ENCODE data around the gene IKZF3. TPM values are rescaled to one million over a fixed set of nuclear protein-coding genes. Genes with fewer than 3 reads are reported as not detected.

Gene IKZF3
- total and polyA plus RNA-seq, 10 of the 15 experiments (the other 5 are each of a cell fraction or from before 2014, with no cell fraction given) = 5.5 to 98.2 (median 47.6) TPM

DNA sequence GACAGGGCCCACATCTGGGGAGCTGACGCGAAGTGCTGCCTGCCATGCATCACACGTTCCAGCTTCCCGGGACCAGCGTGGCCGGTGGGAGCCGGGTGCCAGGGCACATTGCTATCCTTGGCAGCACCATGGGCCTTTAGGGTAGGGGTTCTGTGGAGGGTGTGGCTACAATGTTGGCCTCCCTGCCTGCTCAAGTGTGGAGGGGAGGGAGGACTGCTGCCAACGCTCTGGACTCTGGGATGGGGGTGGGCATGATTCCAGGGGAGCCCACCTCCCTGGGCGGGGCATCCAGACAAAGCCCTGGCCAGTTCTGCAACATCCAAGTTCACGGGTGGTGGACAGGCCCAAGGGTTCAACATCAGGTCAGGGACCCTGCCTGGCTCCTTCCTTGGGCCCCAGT is 112.5 kb downstream of the IKZF3 start:
- Histone ChIP-seq H4K20me1 (ENCODE audit: control insufficient read depth, insufficient read depth) (no peaks in the 10 kb centered on the region), H3K27ac (ENCODE audit: control insufficient read depth, insufficient read depth) (no peak overlapping the region), H3K9ac (ENCODE audit: control insufficient read depth, insufficient read depth, low read length) (no peak overlapping the region), H3K4me3 (no peak overlapping the region), H3K27me3 (replicated peaks in 1 of 2; ENCODE audit: control insufficient read depth in 2 of 2, insufficient read depth in 2 of 2, low read length in 1 of 2) (no peaks in the 10 kb centered on the region), H3K4me1 (ENCODE audit: control insufficient read depth, insufficient read depth, low read length) (peaks cover 26% of the 10 kb centered on the region), H3K9me3 (replicated peaks; ENCODE audit: control insufficient read depth, insufficient read depth, low read length) (no peaks in the 10 kb centered on the region), H3K79me2 (ENCODE audit: control insufficient read depth, insufficient read depth, low read length) (peaks cover 15% of the 10 kb centered on the region), H2AFZ (ENCODE audit: control insufficient read depth, low read depth, low read length) (no peak overlapping the region), H3K36me3 (ENCODE audit: control insufficient read depth in 2 of 2, insufficient read depth in 2 of 2, low read length in 1 of 2) (no peaks in the 10 kb centered on the region), H3K4me2 (ENCODE audit: control insufficient read depth, insufficient read depth) (no peak overlapping the region)
- WGBS (ENCODE audit: insufficient coverage, insufficient replicate concordance, low lambda C conversion rate, missing lambda C conversion rate) = 83% methylated on average over 10 of the region's 10 CpGs
- intact Hi-C loops (cut with micrococcal nuclease; ENCODE audit: unreplicated experiment) (loop anchor here (5.0 kb wide), 1 partner anchor 114 kb away; the partner anchor contains the start of gene STARD3), in situ Hi-C loops (cut with MboI) (loop anchor here (5.0 kb wide), 1 partner anchor 129 kb away; no protein-coding TSS in a partner anchor)
- TF ChIP-seq BACH1 (IDR thresholded peaks at IDR 0.05; ENCODE audit: borderline replicate concordance) (no peak), NFIC (IDR thresholded peaks at IDR 0.05; ENCODE audit: low read depth, low read length) (no peak), KLF5 (IDR thresholded peaks at IDR 0.05; ENCODE audit: partially characterized antibody) (no peak), HDGF (IDR thresholded peaks at IDR 0.05) (no peak), CBFB (IDR thresholded peaks at IDR 0.05; ENCODE audit: low read depth) (no peak), MTA2 (IDR thresholded peaks at IDR 0.05; ENCODE audit: low read depth) (no peak), TBL1XR1 (IDR thresholded peaks at IDR 0.05; ENCODE audit: low read depth, low read length) (no peak), HDAC6 (IDR thresholded peaks at IDR 0.05; ENCODE audit: unreplicated experiment) (no peak), SMARCA5 (IDR thresholded peaks at IDR 0.05) (no peak), EP300 (IDR thresholded peaks at IDR 0.05; ENCODE audit: borderline replicate concordance in 1 of 2, control insufficient read depth in 1 of 2, low read depth in 2 of 2, low read length in 2 of 2) (no peak), SMAD5 (IDR thresholded peaks at IDR 0.05; ENCODE audit: low read depth) (no peak), CHD4 (IDR thresholded peaks at IDR 0.05) (no peak), TARDBP (IDR thresholded peaks at IDR 0.05; ENCODE audit: borderline replicate concordance) (no peak), SREBF1 (IDR thresholded peaks at IDR 0.05; ENCODE audit: low read length) (no peak)
- TF ChIP-seq, protein P1, sequence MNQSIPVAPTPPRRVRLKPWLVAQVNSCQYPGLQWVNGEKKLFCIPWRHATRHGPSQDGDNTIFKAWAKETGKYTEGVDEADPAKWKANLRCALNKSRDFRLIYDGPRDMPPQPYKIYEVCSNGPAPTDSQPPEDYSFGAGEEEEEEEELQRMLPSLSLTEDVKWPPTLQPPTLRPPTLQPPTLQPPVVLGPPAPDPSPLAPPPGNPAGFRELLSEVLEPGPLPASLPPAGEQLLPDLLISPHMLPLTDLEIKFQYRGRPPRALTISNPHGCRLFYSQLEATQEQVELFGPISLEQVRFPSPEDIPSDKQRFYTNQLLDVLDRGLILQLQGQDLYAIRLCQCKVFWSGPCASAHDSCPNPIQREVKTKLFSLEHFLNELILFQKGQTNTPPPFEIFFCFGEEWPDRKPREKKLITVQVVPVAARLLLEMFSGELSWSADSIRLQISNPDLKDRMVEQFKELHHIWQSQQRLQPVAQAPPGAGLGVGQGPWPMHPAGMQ (IDR thresholded peaks at IDR 0.05; ENCODE audit: borderline replicate concordance) = no peak
- TF ChIP-seq, protein P2, sequence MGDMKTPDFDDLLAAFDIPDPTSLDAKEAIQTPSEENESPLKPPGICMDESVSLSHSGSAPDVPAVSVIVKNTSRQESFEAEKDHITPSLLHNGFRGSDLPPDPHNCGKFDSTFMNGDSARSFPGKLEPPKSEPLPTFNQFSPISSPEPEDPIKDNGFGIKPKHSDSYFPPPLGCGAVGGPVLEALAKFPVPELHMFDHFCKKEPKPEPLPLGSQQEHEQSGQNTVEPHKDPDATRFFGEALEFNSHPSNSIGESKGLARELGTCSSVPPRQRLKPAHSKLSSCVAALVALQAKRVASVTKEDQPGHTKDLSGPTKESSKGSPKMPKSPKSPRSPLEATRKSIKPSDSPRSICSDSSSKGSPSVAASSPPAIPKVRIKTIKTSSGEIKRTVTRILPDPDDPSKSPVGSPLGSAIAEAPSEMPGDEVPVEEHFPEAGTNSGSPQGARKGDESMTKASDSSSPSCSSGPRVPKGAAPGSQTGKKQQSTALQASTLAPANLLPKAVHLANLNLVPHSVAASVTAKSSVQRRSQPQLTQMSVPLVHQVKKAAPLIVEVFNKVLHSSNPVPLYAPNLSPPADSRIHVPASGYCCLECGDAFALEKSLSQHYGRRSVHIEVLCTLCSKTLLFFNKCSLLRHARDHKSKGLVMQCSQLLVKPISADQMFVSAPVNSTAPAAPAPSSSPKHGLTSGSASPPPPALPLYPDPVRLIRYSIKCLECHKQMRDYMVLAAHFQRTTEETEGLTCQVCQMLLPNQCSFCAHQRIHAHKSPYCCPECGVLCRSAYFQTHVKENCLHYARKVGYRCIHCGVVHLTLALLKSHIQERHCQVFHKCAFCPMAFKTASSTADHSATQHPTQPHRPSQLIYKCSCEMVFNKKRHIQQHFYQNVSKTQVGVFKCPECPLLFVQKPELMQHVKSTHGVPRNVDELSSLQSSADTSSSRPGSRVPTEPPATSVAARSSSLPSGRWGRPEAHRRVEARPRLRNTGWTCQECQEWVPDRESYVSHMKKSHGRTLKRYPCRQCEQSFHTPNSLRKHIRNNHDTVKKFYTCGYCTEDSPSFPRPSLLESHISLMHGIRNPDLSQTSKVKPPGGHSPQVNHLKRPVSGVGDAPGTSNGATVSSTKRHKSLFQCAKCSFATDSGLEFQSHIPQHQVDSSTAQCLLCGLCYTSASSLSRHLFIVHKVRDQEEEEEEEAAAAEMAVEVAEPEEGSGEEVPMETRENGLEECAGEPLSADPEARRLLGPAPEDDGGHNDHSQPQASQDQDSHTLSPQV (IDR thresholded peaks at IDR 0.05) = no peak
- TF ChIP-seq, protein P3, sequence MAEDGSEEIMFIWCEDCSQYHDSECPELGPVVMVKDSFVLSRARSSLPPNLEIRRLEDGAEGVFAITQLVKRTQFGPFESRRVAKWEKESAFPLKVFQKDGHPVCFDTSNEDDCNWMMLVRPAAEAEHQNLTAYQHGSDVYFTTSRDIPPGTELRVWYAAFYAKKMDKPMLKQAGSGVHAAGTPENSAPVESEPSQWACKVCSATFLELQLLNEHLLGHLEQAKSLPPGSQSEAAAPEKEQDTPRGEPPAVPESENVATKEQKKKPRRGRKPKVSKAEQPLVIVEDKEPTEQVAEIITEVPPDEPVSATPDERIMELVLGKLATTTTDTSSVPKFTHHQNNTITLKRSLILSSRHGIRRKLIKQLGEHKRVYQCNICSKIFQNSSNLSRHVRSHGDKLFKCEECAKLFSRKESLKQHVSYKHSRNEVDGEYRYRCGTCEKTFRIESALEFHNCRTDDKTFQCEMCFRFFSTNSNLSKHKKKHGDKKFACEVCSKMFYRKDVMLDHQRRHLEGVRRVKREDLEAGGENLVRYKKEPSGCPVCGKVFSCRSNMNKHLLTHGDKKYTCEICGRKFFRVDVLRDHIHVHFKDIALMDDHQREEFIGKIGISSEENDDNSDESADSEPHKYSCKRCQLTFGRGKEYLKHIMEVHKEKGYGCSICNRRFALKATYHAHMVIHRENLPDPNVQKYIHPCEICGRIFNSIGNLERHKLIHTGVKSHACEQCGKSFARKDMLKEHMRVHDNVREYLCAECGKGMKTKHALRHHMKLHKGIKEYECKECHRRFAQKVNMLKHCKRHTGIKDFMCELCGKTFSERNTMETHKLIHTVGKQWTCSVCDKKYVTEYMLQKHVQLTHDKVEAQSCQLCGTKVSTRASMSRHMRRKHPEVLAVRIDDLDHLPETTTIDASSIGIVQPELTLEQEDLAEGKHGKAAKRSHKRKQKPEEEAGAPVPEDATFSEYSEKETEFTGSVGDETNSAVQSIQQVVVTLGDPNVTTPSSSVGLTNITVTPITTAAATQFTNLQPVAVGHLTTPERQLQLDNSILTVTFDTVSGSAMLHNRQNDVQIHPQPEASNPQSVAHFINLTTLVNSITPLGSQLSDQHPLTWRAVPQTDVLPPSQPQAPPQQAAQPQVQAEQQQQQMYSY (CRISPR knock-in tag; IDR thresholded peaks at IDR 0.05) = no peak
- no peak for DNase-seq (ENCODE audit: low read depth, low spot score)
- no TSS peak for BruUV-seq (replicated peaks)
- ChIA-PET POLR2A (no interaction called here), CTCF (interaction anchor here (1.3 to 2.3 kb wide), 3 partner anchors 130 to 276 kb away, joined by 4 to 24 read pairs (median 4); no protein-coding TSS in a partner anchor), RAD21 (ENCODE audit: unreplicated experiment) (interaction anchor here (1.4 to 2.7 kb wide), 2 partner anchors 21 to 228 kb away, joined by 3 to 11 read pairs; partner anchors contain the start of gene MIEN1), SMC1A (ENCODE audit: uncharacterized antibody, unreplicated experiment) (interaction anchor here (1.8 kb wide), 1 partner anchor 130 kb away, joined by 9 read pairs; no protein-coding TSS in a partner anchor)
- no peak for ATAC-seq
- FAIRE-seq = no peak
